ENCODE measurements around the gene ALK. TPM values are rescaled to one million over a fixed set of nuclear protein-coding genes. Genes with fewer than 3 reads are reported as not detected.

ALK gene
- total RNA-seq, 1 experiment from 2014 or later = not detected

DNA sequence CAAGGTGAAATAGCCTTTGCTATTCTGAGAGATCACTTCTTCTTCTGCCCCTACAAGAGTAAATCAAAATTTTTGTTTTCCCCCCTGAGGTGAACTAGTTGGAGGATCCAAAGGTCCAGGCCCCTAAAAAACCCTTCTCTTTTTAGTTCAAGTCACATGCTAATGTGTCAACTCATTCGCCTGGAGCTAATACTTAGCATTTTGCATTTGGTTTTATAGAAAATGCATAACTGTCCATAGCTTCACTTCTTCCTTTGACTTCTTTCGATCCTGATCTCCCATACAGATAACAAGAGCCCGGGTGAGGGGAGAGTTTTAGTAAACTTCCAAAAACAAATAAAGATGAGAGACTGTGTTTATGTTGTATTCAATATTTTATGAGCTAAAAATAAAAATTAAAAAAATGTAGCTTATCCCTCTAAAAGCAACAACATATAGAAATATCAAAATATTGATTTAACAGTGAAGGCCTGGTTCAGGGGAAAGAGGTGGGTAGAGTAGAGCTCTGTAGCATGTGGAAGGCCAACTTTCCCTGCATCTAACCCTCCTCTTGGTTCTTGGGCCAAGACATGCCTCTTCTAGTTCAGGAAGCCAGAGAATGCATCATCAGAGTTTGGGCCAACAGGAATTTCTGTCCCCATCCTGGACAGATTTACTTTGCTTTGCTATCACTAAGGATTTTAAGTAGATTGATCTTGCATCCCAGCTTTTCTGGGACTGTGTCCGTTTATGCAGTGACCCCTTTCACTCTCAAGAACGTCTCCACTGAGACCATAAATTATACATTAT is 333.8 kb downstream of the ALK start:
- no peak for DNase-seq
- Histone ChIP-seq H4K5ac (ENCODE audit: insufficient read length, low read depth, low read length) (no peak overlapping the region), H2BK120ac (ENCODE audit: low read depth, low read length, poor library complexity, severe bottlenecking) (no peak overlapping the region), H3K23ac (ENCODE audit: insufficient read length, low read depth, low read length) (no peak overlapping the region), H3K27me3 (ENCODE audit: insufficient read depth, low read length) (no peaks in the 10 kb centered on the region), H2BK5ac (ENCODE audit: insufficient read length, low read length) (no peak overlapping the region), H2AFZ (ENCODE audit: low read length) (no peak overlapping the region), H2BK12ac (ENCODE audit: insufficient read length, low read depth, low read length) (no peak overlapping the region), H2BK15ac (ENCODE audit: low read depth, low read length) (no peak overlapping the region), H2BK20ac (ENCODE audit: low read depth, low read length, poor library complexity, severe bottlenecking) (no peak overlapping the region), H4K8ac (replicated peaks; ENCODE audit: insufficient read length, low read depth, low read length) (no peak overlapping the region), H3K9me3 (ENCODE audit: control insufficient read depth, low read depth, low read length) (no peaks in the 10 kb centered on the region), H3K79me2 (ENCODE audit: insufficient read depth, low read length) (no peaks in the 10 kb centered on the region), H2AK5ac (ENCODE audit: insufficient read length, low read length) (no peak overlapping the region), H4K91ac (ENCODE audit: insufficient read length, low read depth, low read length) (no peak overlapping the region), H4K20me1 (ENCODE audit: control insufficient read depth, insufficient read depth, insufficient read length) (no peaks in the 10 kb centered on the region), H3T11ph (ENCODE audit: low read length) (no peak overlapping the region), H3K4ac (ENCODE audit: low read depth, low read length) (no peak overlapping the region), H3K79me1 (ENCODE audit: insufficient read depth, low read depth, low read length, poor library complexity, severe bottlenecking) (no peaks in the 10 kb centered on the region), H3K27ac (ENCODE audit: insufficient read length, low read depth, low read length) (no peak overlapping the region), H3K18ac (ENCODE audit: insufficient read length, low read depth, low read length) (no peak overlapping the region), H3K4me2 (ENCODE audit: insufficient read depth, insufficient read length, low read length) (no peak overlapping the region), H3K23me2 (ENCODE audit: insufficient read length, low read depth, low read length, poor library complexity, severe bottlenecking) (no peaks in the 10 kb centered on the region), H3K9ac (ENCODE audit: extremely low read depth, insufficient read length, low read length) (no peak overlapping the region), H3K14ac (ENCODE audit: insufficient read depth, low read length) (no peak overlapping the region), H3K56ac (ENCODE audit: insufficient read length, low read depth, low read length) (no peak overlapping the region), H3K4me1 (ENCODE audit: insufficient read depth, low read length) (no peaks in the 10 kb centered on the region; the same call in 1 of the 2 replicates)
- no peak for TF ChIP-seq CTCF (conservative IDR thresholded peaks at IDR 0.05)
- H3K9me3 Mint-ChIP-seq = no peaks in the 10 kb centered on the region
- no peaks in the 10 kb centered on the region for H3K36me3 Mint-ChIP-seq (ENCODE audit: insufficient read depth in 1 of 3, low read depth in 3 of 3)
- H3K4me3 Mint-ChIP-seq = no peak overlapping the region
- H3K27me3 Mint-ChIP-seq (ENCODE audit: low read depth) = no peaks in the 10 kb centered on the region
- H3K27ac Mint-ChIP-seq = no peak overlapping the region
- no CpG with 5 or more reads among the region's 5 CpGs for whole genome bisulfite sequencing (ENCODE audit: extremely low coverage, insufficient read length, low lambda C conversion rate)
- H3K4me1 Mint-ChIP-seq = peaks cover 0 to 7% of the 10 kb centered on the region in 2 experiments; a peak in 3 of 4 replicates
